Adrenal gland (tissue), 5 donors: ENCODE data around the gene PPP1R11.

Experiments
- POLR2A ChIP-seq, 2 donors: fragments of 450-650 bp; IDR thresholded peaks; one replicate each; pipeline ENCODE4 v1.6.1; 2017; ENCODE audit warnings: antibody characterized with exemption in 2 of 2, mild to moderate bottlenecking in 2 of 2, moderate library complexity in 1 of 2
- TF ChIP-seq, protein P1 (sequence below), 6 experiments: fragments of 450-650 bp in 4 of 6; fragments of 200-600 bp in 2 of 6; sonication (generic) in 1 of 6; IDR thresholded peaks; 1 replicate in 5 of 6; 2 replicates in 1 of 6; pipeline versions ENCODE4 v1.5.1 to v1.8.0; 2016 to 2021; ENCODE audit warnings: antibody characterized with exemption in 6 of 6, mild to moderate bottlenecking in 2 of 6, moderate library complexity in 1 of 6
- donor health status: DM: no; HTN: no; CAD: no.

DNA sequence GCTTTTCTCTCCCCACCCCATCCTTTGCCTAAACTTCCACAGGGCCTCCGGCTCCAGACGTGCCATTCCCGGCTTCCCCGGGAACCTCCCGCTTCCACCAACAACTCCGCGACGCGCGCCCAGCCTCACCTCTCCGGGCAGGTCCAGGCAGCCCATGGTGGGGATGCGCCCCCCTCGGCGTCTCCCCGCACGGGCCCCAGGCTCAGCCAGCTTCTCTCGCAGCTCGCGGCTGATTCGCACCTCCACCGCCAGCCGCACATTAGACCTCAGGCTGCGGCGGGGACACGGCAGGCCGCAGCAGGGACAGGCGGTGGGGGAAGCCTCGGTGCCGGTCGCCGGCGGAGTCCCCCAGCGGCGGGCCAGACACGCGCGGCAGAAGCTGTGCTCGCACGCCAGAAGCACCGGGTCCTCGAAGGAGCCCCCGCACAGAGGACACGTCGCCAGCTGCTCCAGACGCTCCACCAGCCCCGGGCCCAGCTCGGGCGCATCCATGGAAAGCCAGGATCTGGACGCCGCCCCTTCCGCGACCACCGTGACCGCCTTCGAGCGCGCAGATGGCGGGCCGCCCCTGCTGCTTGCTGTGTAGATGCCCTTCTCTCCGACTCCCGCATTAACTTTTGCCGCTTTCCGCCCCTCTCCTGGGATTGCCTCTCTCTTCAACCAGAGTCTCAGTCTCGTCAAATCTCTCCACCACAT is 8.2 kb downstream of the PPP1R11 start, which contains the start of gene RNF39:
- no peak for TF ChIP-seq POLR2A (IDR thresholded peaks at IDR 0.05)
- TF ChIP-seq, protein P1, sequence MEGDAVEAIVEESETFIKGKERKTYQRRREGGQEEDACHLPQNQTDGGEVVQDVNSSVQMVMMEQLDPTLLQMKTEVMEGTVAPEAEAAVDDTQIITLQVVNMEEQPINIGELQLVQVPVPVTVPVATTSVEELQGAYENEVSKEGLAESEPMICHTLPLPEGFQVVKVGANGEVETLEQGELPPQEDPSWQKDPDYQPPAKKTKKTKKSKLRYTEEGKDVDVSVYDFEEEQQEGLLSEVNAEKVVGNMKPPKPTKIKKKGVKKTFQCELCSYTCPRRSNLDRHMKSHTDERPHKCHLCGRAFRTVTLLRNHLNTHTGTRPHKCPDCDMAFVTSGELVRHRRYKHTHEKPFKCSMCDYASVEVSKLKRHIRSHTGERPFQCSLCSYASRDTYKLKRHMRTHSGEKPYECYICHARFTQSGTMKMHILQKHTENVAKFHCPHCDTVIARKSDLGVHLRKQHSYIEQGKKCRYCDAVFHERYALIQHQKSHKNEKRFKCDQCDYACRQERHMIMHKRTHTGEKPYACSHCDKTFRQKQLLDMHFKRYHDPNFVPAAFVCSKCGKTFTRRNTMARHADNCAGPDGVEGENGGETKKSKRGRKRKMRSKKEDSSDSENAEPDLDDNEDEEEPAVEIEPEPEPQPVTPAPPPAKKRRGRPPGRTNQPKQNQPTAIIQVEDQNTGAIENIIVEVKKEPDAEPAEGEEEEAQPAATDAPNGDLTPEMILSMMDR (IDR thresholded peaks at IDR 0.05): no peak
